ENCODE measurements around the gene OR2F1. TPM values are rescaled to one million over a fixed set of nuclear protein-coding genes. Genes with fewer than 3 reads are reported as not detected.

The OR2F1 gene
- total and polyA plus RNA-seq, 12 donors, result not detected

DNA sequence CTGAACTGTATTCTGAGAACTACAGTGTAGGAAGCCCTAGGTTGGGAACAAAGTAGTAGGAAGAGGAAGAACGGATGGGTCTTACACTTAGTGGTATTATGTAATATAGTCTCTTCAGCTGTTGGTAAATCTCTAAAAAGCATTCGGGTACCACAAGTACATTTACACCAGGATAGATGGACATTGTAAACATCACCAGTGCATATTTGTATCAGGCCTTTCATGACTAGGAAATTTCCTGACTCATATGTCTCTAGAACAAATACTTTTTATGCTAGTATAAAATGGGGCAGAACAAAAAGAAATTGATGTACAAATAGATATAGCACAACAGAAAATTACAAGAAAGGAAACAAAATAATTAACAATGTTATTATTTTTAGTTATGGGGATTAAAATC, 23.9 kb downstream of the OR2F1 start:
- intact Hi-C loops (cut with DNase I), result no loop called here
- Histone ChIP-seq H3K9me3 (no peaks in the 10 kb centered on the region), H3K4me3 (no peak overlapping the region), H3K36me3 (no peaks in the 10 kb centered on the region), H3K27me3 (no peaks in the 10 kb centered on the region), H3K27ac (no peak overlapping the region), H3K4me1 (no peaks in the 10 kb centered on the region)
- WGBS, 2 donors, result 77 to 90% methylated on average over 2 of the region's 2 CpGs
- TF ChIP-seq, protein P1, sequence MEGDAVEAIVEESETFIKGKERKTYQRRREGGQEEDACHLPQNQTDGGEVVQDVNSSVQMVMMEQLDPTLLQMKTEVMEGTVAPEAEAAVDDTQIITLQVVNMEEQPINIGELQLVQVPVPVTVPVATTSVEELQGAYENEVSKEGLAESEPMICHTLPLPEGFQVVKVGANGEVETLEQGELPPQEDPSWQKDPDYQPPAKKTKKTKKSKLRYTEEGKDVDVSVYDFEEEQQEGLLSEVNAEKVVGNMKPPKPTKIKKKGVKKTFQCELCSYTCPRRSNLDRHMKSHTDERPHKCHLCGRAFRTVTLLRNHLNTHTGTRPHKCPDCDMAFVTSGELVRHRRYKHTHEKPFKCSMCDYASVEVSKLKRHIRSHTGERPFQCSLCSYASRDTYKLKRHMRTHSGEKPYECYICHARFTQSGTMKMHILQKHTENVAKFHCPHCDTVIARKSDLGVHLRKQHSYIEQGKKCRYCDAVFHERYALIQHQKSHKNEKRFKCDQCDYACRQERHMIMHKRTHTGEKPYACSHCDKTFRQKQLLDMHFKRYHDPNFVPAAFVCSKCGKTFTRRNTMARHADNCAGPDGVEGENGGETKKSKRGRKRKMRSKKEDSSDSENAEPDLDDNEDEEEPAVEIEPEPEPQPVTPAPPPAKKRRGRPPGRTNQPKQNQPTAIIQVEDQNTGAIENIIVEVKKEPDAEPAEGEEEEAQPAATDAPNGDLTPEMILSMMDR (IDR thresholded peaks at IDR 0.05), result no peak
- no peak for DNase-seq
- ATAC-seq, result no peak

DNA sequence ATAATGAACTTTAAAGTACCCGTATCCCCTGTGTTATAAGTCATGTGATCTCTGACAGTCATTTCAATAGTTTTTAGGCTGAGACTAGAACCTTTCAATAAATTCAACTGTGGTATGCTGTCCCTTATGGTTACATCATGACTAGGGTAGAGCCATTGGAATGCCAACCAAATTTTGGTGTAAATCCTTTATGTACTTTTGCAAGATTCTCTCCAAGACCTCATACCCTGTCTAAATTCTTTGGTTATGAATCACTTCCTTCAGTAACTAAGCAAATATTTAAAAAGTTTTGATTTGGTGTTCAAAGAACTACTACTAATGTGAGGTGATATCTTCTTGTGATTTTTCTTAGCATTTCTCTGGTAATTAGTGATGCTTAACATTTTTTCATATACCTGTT, 24.7 kb downstream of the OR2F1 start:
- Histone ChIP-seq H3K9me3 (no peaks in the 10 kb centered on the region), H3K4me1 (no peaks in the 10 kb centered on the region), H3K4me3 (no peak overlapping the region), H3K36me3 (no peaks in the 10 kb centered on the region), H3K27ac (no peak overlapping the region), H3K27me3 (no peaks in the 10 kb centered on the region)
- 85 to 93% methylated on average over 1 of the region's 1 CpG for WGBS, 2 donors
- TF ChIP-seq, protein P1 (IDR thresholded peaks at IDR 0.05), result no peak
- ATAC-seq, result no peak
- DNase-seq, result no peak
- intact Hi-C loops (cut with DNase I), result no loop called here

DNA sequence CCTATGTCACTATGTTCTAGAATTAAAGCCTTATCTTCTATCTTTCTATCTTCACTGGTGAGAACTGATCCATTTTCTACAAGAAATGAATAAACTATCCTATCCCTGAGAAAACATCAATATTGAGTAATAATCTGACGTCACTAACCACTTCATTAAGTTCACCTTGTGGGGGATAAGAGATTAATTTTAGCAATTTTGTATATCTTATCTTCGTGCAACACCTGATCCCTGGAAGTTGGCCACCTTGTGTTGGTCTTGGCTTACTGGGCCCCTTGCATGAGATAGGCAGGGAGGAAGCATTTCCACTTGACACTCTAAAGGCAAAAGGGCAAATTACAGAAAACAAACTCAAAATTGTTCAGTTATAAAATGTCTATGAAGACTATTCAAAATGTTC, 25.4 kb downstream of the OR2F1 start:
- Histone ChIP-seq H3K27me3 (no peaks in the 10 kb centered on the region), H3K9me3 (no peaks in the 10 kb centered on the region), H3K4me3 (no peak overlapping the region), H3K27ac (no peak overlapping the region), H3K4me1 (no peaks in the 10 kb centered on the region), H3K36me3 (no peaks in the 10 kb centered on the region)
- DNase-seq (no peak), ATAC-seq (no peak)
- WGBS, 2 donors, result 49 to 56% methylated on average over 2 of the region's 2 CpGs
- TF ChIP-seq, protein P1 (IDR thresholded peaks at IDR 0.05), result no peak
- intact Hi-C loops (cut with DNase I), result loop anchor here in 2 of 10 donors (10.0 kb wide), 2 partner anchors 55 to 65 kb away; no protein-coding TSS in a partner anchor

DNA sequence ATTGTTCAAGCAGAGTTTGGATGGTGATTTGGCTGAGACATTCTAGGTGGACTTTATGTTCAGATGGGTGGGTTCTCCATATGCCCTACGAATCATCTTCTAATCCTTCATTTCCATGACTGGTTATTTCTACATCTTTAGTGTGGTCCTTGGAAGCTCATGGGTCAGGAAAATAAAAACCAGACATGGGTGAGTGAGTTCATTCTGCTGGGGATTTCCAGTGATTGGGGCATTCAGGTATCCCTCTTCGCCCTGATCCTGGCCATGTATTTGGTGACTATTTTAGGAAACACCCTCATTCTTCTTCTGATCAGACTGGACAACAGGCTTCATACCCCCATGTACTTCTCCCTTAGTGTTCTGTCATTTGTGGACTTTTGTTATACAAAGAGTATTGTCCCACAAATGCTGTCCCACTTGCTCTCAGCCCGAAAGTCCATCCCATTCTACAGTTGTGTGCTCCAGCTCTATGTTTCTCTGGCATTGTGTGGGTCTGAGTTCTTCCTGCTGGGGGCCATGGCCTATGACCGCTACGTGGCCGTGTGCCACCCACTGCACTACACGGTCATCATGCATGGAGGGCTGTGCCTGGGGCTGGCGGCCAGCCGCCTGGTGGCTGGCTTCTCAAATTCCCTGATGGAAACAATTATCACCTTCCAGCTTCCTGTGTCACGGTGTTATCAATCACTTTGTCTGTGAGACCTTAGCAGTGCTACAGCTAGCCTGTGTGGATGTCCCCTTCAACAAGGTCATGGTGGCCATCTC, 26.3 kb downstream of the OR2F1 start:
- WGBS, 2 donors, result 87% methylated on average over 10 of the region's 10 CpGs
- no peak overlapping the region for H3K27ac ChIP-seq
- H3K4me3 ChIP-seq, result no peak overlapping the region
- no peaks in the 10 kb centered on the region for H3K9me3 ChIP-seq
- ATAC-seq, result no peak
- H3K36me3 ChIP-seq, result no peaks in the 10 kb centered on the region
- DNase-seq, result no peak
- no peaks in the 10 kb centered on the region for H3K27me3 ChIP-seq
- H3K4me1 ChIP-seq, result no peaks in the 10 kb centered on the region
- TF ChIP-seq, protein P1 (IDR thresholded peaks at IDR 0.05), result no peak
- intact Hi-C loops (cut with DNase I), result loop anchor here in 2 of 10 donors (10.0 kb wide), 2 partner anchors 56 to 66 kb away; no protein-coding TSS in a partner anchor
